ENCODE data around the gene CST9. TPM values are rescaled to one million over a fixed set of nuclear protein-coding genes. Genes with fewer than 3 reads are reported as not detected.

Gene CST9
- total RNA-seq, 1 donor from 2014 or later: not detected

GRCh38 chr20:23564927-23565326 is 40.8 kb downstream of the CST9 start:
- Mint-ChIP-seq H3K4me1 (ENCODE audit: low read depth, unreplicated experiment) (no peaks in the 10 kb centered on the region), H3K4me3 (ENCODE audit: unreplicated experiment) (no peak overlapping the region), H3K27me3 (ENCODE audit: unreplicated experiment) (peaks cover 4% of the 10 kb centered on the region), H3K36me3 (ENCODE audit: unreplicated experiment) (peaks cover 9% of the 10 kb centered on the region), H3K9me3 (ENCODE audit: unreplicated experiment) (peaks cover 11% of the 10 kb centered on the region), H3K27ac (ENCODE audit: unreplicated experiment) (no peak overlapping the region)
- no peak for DNase-seq
- TF ChIP-seq CTCF (IDR thresholded peaks at IDR 0.05; ENCODE audit: partially characterized antibody, unreplicated experiment): no peak

GRCh38 chr20:23562721-23563342 is 42.9 kb downstream of the CST9 start:
- Mint-ChIP-seq H3K4me1 (ENCODE audit: low read depth, unreplicated experiment) (no peaks in the 10 kb centered on the region), H3K4me3 (ENCODE audit: unreplicated experiment) (no peak overlapping the region), H3K36me3 (ENCODE audit: unreplicated experiment) (peaks cover 9% of the 10 kb centered on the region), H3K27me3 (ENCODE audit: unreplicated experiment) (peaks cover 4% of the 10 kb centered on the region), H3K9me3 (ENCODE audit: unreplicated experiment) (peaks cover 11% of the 10 kb centered on the region), H3K27ac (ENCODE audit: unreplicated experiment) (no peak overlapping the region)
- no peak for TF ChIP-seq CTCF (IDR thresholded peaks at IDR 0.05; ENCODE audit: partially characterized antibody, unreplicated experiment)
- DNase-seq: no peak

- DNase-seq: no peak
- no peaks in the 10 kb centered on the region for H3K36me3 Mint-ChIP-seq (ENCODE audit: unreplicated experiment)
- peaks cover 5% of the 10 kb centered on the region for H3K9me3 Mint-ChIP-seq (ENCODE audit: unreplicated experiment)
- H3K4me3 Mint-ChIP-seq (ENCODE audit: unreplicated experiment): no peak overlapping the region
- TF ChIP-seq CTCF (IDR thresholded peaks at IDR 0.05; ENCODE audit: partially characterized antibody, unreplicated experiment): no peak
- no peak overlapping the region for H3K27ac Mint-ChIP-seq (ENCODE audit: unreplicated experiment)
- no peaks in the 10 kb centered on the region for H3K4me1 Mint-ChIP-seq (ENCODE audit: low read depth, unreplicated experiment)
- peaks cover 3% of the 10 kb centered on the region for H3K27me3 Mint-ChIP-seq (ENCODE audit: unreplicated experiment)
Observed at GRCh38 chr20:23554401-23554800, 51.3 kb downstream of the CST9 start.

Other genes starting within 250 kb of the CST9 start
- 28.3 TPM for gene GZF1, start 243.7 kb downstream of the CST9 start, total RNA-seq (ENCODE audit: unreplicated experiment)
- gene NAPB, start 184.4 kb downstream of the CST9 start, total RNA-seq (ENCODE audit: unreplicated experiment): 74.1 TPM
- gene CSTL1, start 166.2 kb downstream of the CST9 start, total RNA-seq (ENCODE audit: unreplicated experiment): not detected
- gene CST11, start 153.0 kb downstream of the CST9 start, total RNA-seq (ENCODE audit: unreplicated experiment): not detected
- not detected for gene CST8, start 114.8 kb downstream of the CST9 start, total RNA-seq (ENCODE audit: unreplicated experiment)
- gene CST9L, start 37.4 kb downstream of the CST9 start, total RNA-seq (ENCODE audit: unreplicated experiment): not detected
- 224 TPM for gene CST3, start 32.0 kb upstream of the CST9 start, total RNA-seq (ENCODE audit: unreplicated experiment)
- gene CST4, start 83.1 kb upstream of the CST9 start, total RNA-seq (ENCODE audit: unreplicated experiment): not detected
- gene CST1, start 145.0 kb upstream of the CST9 start, total RNA-seq (ENCODE audit: unreplicated experiment): not detected
- not detected for gene CST2, start 220.8 kb upstream of the CST9 start, total RNA-seq (ENCODE audit: unreplicated experiment)

All from glutamatergic neuron (in vitro differentiated cells).